GM21529 (cell line): ENCODE results near the gene LSM14B.
"Not testable (repeated sequence)": the region's sequence is repeated elsewhere in the genome, so short reads cannot be mapped to it uniquely, and the experiment has no call there.

Experiments used
- ATAC-seq: cut with Tn5 transposase; IDR thresholded peaks from one replicate; pipeline ENCODE4 v1.9.1; 2021; ENCODE audit not compliant: unreplicated experiment

The LSM14B gene

DNA sequence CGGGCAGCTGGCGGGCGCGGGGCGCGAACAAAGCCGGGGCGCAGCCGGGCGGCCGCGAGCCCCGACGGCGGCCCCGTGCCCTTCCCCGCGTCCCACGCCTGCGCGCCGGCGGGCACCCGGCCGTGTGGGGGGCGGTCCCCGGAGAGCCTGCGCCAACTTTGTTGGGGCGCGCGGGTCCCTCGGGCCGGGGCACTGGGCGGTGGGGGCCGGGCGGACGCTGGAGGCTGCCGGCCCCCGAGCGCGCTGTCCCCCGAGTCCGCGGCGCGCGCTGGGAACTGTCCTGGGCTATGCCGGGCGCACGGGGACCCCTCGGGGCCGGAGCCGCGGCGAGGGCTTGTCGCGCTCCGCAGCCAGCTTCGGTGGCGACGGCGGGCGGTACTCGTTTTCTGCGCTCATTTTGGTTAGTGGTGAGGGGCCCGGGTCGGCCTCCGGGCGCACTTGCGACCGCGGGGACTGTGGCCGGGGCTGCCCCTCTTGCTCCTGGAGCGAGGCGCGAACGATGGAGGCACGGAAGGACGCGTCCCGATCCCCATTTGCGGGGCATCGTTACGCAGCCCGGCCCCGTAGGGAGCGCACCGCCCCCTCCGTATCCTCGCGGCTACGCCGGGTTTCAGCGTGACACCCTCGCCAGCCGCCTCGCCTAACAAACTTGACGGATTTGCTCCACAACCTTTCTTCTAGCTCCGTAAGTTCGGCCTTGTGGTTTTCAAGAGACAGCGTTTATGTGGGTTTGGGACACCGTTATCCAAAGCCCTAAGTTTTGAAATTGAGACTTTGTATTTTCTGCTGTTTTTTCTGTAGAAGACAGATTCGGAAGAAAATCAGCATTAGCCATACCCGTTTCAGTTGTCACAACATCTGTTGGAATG is 21.9 kb downstream of the LSM14B start:
- ATAC-seq = peak; percentile 27

DNA sequence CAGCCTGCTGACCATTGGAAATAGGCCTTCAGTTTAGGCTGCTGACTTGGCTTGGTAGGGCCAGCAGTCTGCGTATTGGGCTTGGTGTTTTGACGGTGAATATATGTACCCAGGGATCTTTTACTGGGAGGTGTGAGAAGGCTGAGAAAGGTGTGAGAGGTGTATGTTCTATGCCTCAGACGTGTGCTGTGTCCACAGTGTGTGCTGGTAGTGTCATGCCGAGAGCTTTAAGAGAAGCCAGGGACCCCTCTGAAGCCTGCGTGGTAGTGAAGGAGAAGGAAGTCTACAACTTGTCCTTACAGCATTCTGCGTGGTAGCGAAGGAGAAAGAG is 23.4 kb downstream of the LSM14B start:
- no peak for ATAC-seq

GRCh38 chr20:62146019-62146755 is 23.9 kb downstream of the LSM14B start:
- ATAC-seq = no peak

DNA sequence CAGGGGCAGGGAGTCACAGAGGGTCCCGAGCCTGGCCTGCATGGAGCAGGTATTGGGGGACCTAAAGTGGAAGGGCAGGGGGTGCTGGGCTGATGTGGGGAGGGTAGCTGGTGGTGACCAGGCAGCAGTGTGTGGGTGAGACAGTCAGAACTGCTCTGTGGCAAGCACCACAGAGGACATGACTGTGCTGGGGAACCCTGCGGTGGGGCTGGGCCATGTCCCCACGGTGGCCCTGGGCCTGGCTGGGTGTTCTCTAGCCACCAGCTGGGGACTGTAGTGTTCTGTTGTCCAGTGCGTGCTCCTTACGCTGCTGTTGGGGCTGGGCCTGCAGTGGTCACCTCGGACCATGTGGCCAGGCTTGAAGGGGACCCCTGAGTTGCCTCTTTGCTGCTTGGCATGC is 24.9 kb downstream of the LSM14B start:
- no peak for ATAC-seq

DNA sequence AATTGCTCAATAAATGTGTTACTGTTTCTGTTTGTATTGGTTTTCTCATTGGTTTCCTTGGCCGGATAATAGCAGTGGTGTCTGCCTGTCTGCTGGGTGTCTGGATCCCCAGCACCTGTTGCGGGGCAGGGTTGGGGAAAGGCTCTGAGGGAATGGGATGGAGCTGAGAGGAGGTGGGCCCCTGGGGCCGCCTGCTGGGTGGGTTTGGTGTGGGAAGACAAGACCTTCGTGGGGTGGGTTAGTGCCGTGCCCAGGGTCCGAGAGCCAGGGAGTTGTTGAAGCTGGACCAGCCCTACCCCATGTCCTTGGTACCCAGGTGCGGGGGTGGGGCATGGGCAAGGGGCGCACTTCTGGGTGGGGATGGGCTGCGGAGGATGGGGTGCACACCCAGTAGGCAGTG is 25.3 kb downstream of the LSM14B start:
- no peak for ATAC-seq

- not testable (repeated sequence) for ATAC-seq
Measured at GRCh38 chr20:62148383-62148782, 26.1 kb downstream of the LSM14B start.

DNA sequence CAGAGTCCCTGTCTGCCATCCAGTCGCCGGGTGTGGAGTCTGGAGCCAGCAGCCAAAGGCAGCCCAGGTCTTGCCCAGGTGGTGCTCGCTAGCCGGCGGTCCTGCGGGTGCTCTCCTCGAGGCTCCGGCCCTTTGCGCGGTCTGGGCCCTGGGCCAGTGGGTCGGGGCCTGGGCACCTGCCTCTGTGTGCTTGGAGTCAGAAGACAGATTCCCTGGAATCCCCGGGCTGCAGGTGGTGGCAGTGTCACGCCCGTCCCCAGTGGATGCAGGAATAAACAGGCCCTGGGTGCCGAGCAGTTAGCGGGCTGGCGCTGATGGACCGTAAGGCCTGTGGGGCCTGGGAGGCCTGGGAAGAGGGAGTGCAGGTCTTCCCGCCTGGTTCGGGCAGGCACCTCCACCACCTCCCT is 26.6 kb downstream of the LSM14B start:
- no peak for ATAC-seq

DNA sequence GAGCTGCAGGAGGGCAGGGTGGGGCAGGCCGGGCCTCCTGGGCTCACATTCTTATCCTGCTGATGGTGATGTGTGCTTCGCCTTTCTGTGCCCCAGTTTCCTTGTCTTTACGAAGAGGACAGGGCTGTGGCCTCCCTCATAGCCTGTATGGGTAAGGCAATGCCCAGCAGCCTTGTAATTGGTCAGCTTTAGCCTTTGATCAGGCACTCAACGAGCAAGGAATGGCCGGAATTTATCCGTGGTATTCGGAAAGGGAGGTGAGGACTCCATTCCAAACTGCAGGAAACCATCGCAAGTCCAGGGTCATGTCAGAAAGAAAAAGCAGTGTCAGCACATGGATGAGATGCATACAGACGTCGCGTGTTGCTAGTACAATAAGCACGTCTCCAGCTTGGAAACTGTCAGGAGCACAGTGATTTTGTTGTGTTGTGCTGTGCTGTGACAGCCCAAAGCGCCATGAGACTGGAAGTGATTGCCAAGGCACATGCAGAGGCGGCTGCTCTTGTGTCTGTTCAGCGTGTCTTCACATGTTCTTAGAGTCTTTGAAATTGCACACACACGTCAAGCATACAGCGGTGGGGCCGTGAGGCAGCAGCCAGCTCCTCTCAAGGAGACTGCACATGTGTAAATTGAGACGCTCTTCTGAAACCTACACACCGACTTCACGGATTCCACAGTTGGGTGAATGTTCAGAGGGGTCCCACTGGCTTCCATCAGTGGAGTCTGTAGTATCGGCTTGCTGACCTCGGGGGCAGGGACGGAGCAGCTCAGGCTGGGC is 27.4 kb downstream of the LSM14B start:
- ATAC-seq = no peak

GRCh38 chr20:62150310-62150575 is 28.0 kb downstream of the LSM14B start:
- ATAC-seq = no peak

- ATAC-seq = no peak
Measured at GRCh38 chr20:62151225-62151624, 28.9 kb downstream of the LSM14B start.

DNA sequence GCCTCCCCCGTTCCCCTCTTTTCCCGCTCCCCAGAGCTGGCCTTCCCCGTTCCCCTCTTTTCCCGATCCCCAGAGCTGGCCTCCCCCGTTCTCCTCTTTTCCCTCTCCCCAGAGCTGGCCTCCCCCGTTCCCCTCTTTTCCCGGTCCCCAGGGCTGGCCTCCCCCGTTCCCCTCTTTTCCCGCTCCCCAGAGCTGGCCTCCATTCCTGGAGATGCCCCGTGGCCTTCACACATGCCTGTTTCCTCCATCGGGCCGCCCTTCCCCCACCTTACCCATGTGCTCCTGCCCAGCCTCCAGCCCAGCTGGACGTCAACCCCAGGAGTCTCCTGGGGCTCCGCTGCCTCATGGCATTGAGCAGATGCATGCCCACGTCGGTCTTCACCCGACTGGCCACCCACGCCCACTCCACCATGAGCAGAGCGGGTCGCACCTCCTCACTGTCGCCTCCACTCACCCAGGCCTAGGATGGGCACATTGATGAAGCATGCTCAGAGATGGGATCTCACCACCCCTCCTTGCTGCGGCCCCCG is 29.6 kb downstream of the LSM14B start:
- ATAC-seq = no peak

- no peak for ATAC-seq
Measured at GRCh38 chr20:62155428-62156253, 33.4 kb downstream of the LSM14B start.

- ATAC-seq = no peak
Measured at GRCh38 chr20:62156254-62156556, 33.9 kb downstream of the LSM14B start.

GRCh38 chr20:62156592-62157386 is 34.5 kb downstream of the LSM14B start:
- peak; percentile 50 for ATAC-seq

- no peak for ATAC-seq
Measured at GRCh38 chr20:62157387-62158087, 35.3 kb downstream of the LSM14B start.

GRCh38 chr20:62158088-62158400 is 35.8 kb downstream of the LSM14B start:
- no peak for ATAC-seq

- no peak for ATAC-seq
Measured at GRCh38 chr20:62158541-62158940, 36.3 kb downstream of the LSM14B start.

- no peak for ATAC-seq
Measured at GRCh38 chr20:62159052-62159451, 36.8 kb downstream of the LSM14B start.

- ATAC-seq = no peak
Measured at GRCh38 chr20:62159839-62160238, 37.6 kb downstream of the LSM14B start.

GRCh38 chr20:62160253-62160652 is 38.0 kb downstream of the LSM14B start:
- no peak for ATAC-seq
